Epithelial cell of prostate (primary cell): ENCODE data around the gene VSIR.

Source experiments
- DNase-seq: peaks from one replicate; pipeline ENCODE4 v3.0.0-alpha.2; 2011; ENCODE audit warnings: low read depth, low spot score
- H3K27ac ChIP-seq: fragments of 450-650 bp; 2 replicates; pipeline ENCODE4 v1.5.1; 2017; ENCODE audit warnings: mild to moderate bottlenecking

The VSIR gene

DNA sequence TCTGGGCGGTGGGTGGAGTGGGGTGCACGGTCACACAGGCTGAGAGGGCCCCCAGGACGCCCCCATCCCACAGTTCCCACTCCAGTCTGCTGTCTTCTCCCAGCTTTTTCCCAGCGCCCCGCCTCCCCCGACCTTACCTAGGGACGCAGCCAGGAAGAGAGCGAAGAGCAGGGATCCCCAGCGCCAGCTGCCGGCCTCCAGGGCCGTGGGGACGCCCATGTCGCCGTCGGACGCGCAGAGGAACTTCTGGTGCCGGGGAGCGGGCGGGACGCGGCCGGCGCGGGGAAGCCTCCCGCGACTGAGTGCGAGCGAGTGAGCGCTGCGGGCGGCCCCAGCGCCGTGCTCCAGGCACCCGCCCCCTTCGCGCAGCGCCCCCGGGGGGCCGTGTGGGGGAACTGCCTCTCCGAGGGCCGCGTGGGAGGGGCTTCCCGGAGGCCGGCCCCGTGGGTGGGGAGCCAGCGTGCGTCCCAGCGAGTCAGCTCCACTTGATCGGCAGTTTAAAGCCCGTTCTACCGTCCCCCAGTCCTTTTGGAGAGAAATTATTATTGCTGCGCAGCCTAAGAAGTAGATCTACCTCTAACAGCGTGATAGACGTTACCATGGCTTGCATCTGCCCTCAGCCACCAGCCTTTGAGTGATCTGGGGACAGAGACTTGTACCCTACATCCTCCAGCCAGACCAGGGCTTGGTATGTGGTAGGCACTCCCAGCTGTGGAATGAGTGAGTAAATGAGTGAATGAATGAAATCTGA lies at the start of gene VSIR:
Gene VSIR, minus strand, starts transcription at position 300 of the 751 bp plus-strand sequence. Its CDS starts 81 bp downstream, at position 219.
- H3K27ac ChIP-seq = peak within 1 kb of the TSS; percentile 95
- peak; percentile 90 for DNase-seq

DNA sequence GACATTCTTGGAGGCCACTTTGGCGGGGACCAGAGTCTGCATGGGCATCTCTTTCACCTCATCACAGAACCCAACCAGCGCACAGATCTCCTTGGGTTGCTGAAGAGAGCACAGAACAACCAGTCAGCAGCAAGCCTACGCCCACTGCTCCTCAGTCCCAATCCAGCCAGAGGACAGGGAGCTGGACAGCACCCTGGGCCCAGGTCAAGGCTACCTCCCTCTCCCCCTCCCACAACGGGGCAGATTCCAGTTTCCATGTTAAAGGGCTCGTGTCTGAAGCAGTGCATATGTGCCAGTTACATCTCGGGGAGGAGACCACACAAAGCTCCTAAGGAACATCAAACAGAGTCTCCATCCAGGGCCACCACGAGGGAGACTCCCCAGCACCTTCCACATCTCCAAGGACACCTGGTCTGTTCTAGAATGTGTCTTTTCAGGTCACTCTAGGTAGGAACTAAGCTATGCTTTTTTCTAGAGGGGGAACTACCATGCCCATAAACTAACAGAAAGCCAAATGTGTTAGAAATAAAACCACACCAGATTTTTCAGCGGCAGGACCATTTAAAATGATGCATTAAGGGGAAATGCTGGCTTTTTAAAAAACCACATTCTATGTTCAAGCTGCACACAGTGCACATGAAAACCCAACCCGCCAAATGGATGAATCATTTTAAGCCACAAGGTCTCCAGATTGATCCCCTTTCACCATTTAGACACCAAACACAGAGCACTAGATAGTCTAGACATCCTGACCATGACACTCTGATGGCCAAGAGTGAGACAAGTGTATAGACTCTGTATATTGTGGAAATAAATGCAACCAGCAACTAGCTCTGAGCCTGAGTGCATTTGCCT lies 48.8 kb upstream of the VSIR start:
- no peak overlapping the region for H3K27ac ChIP-seq
- DNase-seq = no peak

- no peak overlapping the region for H3K27ac ChIP-seq
- DNase-seq = no peak
These were observed 47.6 kb upstream of the VSIR start for GRCh38 chr10:71820966-71821365.

GRCh38 chr10:71819985-71820384 lies 46.7 kb upstream of the VSIR start:
- no peak overlapping the region for H3K27ac ChIP-seq
- no peak for DNase-seq

- H3K27ac ChIP-seq = no peak overlapping the region
- DNase-seq = no peak
These were observed 46.1 kb upstream of the VSIR start for GRCh38 chr10:71819441-71819861.

DNA sequence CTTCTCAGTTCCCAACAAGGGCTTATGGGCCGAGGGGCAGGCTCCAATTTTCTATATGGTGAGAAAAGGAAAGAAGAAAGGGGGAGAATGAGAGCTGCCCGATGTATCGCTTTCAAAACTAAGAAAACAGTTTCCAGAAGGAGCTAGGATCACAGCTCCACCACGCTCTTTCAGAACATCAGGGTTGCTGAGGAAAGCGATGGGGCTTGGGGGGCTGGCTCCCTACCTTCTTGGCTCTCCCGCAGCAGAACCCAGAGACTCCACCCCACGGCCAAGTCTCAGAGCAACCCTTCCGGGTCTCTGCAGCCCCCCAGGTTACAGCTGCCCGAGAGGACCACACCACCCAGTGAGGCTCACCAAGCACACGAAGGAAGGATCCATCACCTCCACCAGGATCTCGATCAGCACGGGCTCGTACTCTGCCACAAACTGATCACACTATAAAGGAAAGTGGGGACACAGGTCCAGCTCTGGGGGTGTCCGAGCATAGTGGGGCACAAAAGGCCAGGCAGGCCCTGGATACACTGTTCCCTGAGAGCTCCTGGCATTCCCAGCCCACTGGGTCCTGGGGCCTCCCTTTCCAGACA lies 45.4 kb upstream of the VSIR start:
- DNase-seq = no peak
- no peak overlapping the region for H3K27ac ChIP-seq

GRCh38 chr10:71817831-71818655 lies 44.7 kb upstream of the VSIR start:
- no peak for DNase-seq
- no peak overlapping the region for H3K27ac ChIP-seq

- no peak overlapping the region for H3K27ac ChIP-seq
- DNase-seq = no peak
These were observed 43.8 kb upstream of the VSIR start for GRCh38 chr10:71816936-71817618.

DNA sequence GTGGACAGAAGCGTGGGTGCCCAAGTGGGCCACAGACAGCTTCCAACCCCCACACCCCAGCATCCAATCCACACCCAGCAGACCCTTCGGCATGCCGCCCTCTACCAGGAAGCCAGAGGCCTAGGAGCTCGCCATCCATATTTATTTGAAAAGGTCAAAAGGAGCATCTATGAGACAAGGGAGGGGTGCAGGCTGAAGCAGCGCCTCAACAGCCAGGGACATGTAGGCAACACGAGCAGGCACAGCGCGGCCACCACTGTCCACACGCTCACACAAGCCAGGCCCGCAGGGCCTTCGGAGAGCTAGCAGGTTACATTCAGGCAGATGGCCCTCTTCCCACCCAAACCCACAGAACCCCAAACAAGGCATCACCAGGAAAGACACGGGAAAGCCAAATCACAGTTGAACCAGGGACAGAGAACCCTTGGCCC lies 43.1 kb upstream of the VSIR start:
- H3K27ac ChIP-seq = no peak overlapping the region
- no peak for DNase-seq

- DNase-seq = no peak
- no peak overlapping the region for H3K27ac ChIP-seq
These were observed 42.3 kb upstream of the VSIR start for GRCh38 chr10:71815515-71816130.

DNA sequence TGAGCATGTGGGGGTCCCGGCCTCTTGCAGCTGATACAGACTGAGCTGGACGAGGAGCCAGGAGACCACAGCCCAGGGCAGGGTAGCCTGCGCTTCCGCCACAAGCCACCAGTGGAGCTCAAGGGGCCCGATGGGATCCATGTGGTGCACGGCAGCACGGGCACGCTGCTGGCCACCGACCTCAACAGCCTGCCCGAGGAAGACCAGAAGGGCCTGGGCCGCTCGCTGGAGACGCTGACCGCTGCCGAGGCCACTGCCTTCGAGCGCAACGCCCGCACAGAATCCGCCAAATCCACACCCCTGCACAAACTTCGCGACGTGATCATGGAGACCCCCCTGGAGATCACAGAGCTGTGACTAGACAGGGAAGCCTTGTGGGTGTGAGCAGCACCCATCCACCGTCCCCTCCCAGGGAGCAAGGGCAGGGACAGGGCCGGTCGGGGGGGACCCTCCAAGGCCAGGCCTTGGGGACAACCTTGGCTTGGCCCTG lies 41.6 kb upstream of the VSIR start:
- no peak overlapping the region for H3K27ac ChIP-seq
- DNase-seq = no peak

GRCh38 chr10:71812913-71813590 lies 39.7 kb upstream of the VSIR start:
- no peak overlapping the region for H3K27ac ChIP-seq
- DNase-seq = no peak

DNA sequence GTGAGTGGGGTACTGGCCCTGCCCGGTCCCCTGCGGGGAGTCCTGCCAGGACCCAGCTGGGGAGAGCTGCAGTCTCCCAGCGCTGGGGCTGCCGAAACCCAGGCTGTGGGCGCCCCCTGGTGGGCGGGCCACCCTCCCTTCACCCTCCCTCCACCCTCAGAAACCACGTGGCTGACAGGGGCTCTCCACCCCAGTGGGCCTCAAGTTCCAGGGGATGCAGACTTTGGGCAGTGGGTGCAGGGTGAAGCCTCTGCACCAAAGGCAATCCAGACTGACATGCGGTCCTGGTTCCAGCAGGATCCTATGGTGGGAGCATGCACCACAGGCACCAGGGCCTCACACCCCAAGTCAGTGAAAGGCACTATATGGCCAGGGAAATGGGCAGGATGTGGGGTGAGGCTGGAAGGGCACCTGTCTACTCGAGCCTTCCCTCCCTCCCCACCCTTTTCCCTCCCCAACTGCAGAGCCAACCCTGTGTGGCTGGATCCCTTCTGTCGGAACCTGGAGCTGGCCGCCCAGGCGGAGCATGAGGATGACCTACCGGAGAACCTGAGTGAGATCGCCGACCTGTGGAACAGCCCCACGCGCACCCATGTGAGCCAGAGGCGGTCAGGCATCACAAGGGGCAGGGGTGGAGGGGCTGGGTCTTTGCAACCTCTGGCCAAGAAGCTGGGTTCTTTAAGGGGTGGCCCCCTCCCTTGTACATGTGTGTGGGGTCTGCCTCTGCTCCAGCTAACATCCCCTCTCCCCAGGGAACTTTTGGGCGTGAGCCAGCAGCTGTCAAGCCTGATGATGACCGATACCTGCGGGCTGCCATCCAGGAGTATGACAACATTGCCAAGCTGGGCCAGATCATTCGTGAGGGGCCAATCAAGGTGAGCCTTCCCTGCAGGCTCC lies 38.9 kb upstream of the VSIR start:
- H3K27ac ChIP-seq = no peak overlapping the region
- DNase-seq = no peak

DNA sequence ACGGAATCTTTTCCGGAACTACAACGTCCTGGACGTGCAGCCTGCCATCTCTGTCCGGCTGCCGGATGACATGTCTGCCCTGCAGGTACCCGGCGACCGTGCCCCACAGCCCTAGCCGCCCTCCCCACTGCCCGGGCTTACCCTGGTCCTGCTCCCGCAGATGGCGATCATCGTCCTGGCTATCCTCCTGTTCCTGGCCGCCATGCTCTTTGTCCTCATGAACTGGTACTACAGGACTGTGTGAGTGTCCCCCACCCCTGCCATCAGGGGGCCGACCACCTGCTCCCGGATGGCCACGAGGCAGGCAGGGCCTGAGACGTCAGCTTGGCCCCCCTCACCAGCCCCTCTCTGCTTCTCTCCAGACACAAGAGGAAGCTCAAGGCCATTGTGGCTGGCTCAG lies 38.0 kb upstream of the VSIR start:
- no peak overlapping the region for H3K27ac ChIP-seq
- DNase-seq = no peak

- DNase-seq = no peak
- H3K27ac ChIP-seq = no peak overlapping the region
These were observed 36.9 kb upstream of the VSIR start for GRCh38 chr10:71810048-71810750.

DNA sequence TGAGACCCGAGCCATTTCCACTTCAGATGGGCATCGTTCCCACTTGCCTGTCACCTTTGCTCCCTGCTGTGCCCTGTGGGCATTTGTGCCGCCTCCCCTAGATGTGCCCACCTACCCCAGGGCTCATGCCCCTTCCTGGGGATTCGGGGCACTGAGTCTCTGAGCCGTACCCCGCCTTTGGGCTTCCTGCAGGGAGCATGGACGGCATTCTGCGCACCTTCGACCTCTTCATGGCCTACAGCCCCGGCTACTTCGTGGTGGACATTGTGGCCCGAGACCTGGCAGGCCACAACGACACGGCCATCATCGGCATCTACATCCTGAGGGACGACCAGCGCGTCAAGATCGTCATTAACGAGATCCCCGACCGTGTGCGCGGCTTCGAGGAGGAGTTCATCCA lies 36.3 kb upstream of the VSIR start:
- no peak overlapping the region for H3K27ac ChIP-seq
- no peak for DNase-seq
